Ishikawa (cell line): Measurements from ENCODE around the gene ZBTB7C.

Source experiments
- CEBPB ChIP-seq: IDR thresholded peaks from 2 replicates; pipeline ENCODE4 v1.6.1; 2012
- CREB1 ChIP-seq: IDR thresholded peaks from 2 replicates; pipeline ENCODE4 v1.6.1; 2012; ENCODE audit warnings: low read depth
- EGR1 ChIP-seq: IDR thresholded peaks from 2 replicates; pipeline ENCODE4 v1.6.1; 2012
- EP300 ChIP-seq: IDR thresholded peaks from 2 replicates; pipeline ENCODE4 v1.6.1; 2012; ENCODE audit warnings: borderline replicate concordance
- FOXM1 ChIP-seq: IDR thresholded peaks from 2 replicates; pipeline ENCODE4 v1.6.1; 2012; ENCODE audit warnings: low read depth, borderline replicate concordance
- MAX ChIP-seq: IDR thresholded peaks from 2 replicates; pipeline ENCODE4 v1.6.1; 2012
- NFIC ChIP-seq: IDR thresholded peaks from 2 replicates; pipeline ENCODE4 v1.6.1; 2012
- RAD21 ChIP-seq: IDR thresholded peaks from 2 replicates; pipeline ENCODE4 v1.6.1; 2012; ENCODE audit warnings: low read depth
- TAF1 ChIP-seq: IDR thresholded peaks from 2 replicates; pipeline ENCODE4 v1.6.1; 2012; ENCODE audit warnings: low read depth, mild to moderate bottlenecking
- TCF12 ChIP-seq: IDR thresholded peaks from 2 replicates; pipeline ENCODE4 v1.6.1; 2012; ENCODE audit warnings: low read depth
- TEAD4 ChIP-seq: IDR thresholded peaks from 2 replicates; pipeline ENCODE4 v1.6.1; 2012
- USF1 ChIP-seq: IDR thresholded peaks from 2 replicates; pipeline ENCODE4 v1.6.1; 2012
- YY1 ChIP-seq: IDR thresholded peaks from 2 replicates; pipeline ENCODE4 v1.6.1; 2012; ENCODE audit warnings: low read depth
- ZBTB7A ChIP-seq: IDR thresholded peaks from 2 replicates; pipeline ENCODE4 v1.6.1; 2012; ENCODE audit warnings: low read depth
- TF ChIP-seq, protein P1 (sequence below): IDR thresholded peaks from 2 replicates; pipeline ENCODE4 v1.6.1; 2012; ENCODE audit warnings: low read depth, mild to moderate bottlenecking

The ZBTB7C gene

DNA sequence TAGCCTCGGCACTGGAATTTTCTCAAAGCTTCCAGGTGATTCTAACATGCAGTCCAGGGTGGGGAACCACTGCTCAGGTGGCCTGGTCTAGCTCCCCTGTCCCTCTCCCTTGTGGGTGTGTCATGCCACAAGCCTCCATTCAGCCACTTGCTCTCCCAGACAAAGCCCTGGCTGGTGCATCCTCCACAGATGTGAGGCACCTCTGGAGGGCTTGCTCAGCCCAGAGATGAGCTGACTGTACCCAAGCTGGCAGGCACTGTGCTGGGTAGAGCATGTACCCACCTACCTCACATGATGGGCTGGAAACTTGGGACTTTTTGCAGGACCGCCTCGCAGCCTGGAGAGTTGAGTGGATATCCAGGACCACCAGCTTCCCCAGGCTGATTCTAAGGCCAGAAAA lies 88.1 kb downstream of the ZBTB7C start:
- TF ChIP-seq RAD21: no peak
- TF ChIP-seq FOXM1: no peak
- no peak for TF ChIP-seq CEBPB
- TF ChIP-seq MAX: no peak
- no peak for TF ChIP-seq NFIC
- no peak for TF ChIP-seq TCF12
- no peak for TF ChIP-seq EGR1
- TF ChIP-seq, protein P1, sequence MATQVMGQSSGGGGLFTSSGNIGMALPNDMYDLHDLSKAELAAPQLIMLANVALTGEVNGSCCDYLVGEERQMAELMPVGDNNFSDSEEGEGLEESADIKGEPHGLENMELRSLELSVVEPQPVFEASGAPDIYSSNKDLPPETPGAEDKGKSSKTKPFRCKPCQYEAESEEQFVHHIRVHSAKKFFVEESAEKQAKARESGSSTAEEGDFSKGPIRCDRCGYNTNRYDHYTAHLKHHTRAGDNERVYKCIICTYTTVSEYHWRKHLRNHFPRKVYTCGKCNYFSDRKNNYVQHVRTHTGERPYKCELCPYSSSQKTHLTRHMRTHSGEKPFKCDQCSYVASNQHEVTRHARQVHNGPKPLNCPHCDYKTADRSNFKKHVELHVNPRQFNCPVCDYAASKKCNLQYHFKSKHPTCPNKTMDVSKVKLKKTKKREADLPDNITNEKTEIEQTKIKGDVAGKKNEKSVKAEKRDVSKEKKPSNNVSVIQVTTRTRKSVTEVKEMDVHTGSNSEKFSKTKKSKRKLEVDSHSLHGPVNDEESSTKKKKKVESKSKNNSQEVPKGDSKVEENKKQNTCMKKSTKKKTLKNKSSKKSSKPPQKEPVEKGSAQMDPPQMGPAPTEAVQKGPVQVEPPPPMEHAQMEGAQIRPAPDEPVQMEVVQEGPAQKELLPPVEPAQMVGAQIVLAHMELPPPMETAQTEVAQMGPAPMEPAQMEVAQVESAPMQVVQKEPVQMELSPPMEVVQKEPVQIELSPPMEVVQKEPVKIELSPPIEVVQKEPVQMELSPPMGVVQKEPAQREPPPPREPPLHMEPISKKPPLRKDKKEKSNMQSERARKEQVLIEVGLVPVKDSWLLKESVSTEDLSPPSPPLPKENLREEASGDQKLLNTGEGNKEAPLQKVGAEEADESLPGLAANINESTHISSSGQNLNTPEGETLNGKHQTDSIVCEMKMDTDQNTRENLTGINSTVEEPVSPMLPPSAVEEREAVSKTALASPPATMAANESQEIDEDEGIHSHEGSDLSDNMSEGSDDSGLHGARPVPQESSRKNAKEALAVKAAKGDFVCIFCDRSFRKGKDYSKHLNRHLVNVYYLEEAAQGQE: no peak
- TF ChIP-seq ZBTB7A: no peak
- TF ChIP-seq TAF1: no peak
- no peak for TF ChIP-seq CREB1
- TF ChIP-seq USF1: no peak
- no peak for TF ChIP-seq TEAD4
- TF ChIP-seq EP300: no peak
- TF ChIP-seq YY1: no peak

- TF ChIP-seq RAD21: no peak
- no peak for TF ChIP-seq EP300
- no peak for TF ChIP-seq ZBTB7A
- no peak for TF ChIP-seq YY1
- TF ChIP-seq, protein P1: no peak
- no peak for TF ChIP-seq CREB1
- TF ChIP-seq FOXM1: no peak
- no peak for TF ChIP-seq CEBPB
- no peak for TF ChIP-seq NFIC
These were observed 88.6 kb downstream of the ZBTB7C start for GRCh38 chr18:48320639-48320945.

DNA sequence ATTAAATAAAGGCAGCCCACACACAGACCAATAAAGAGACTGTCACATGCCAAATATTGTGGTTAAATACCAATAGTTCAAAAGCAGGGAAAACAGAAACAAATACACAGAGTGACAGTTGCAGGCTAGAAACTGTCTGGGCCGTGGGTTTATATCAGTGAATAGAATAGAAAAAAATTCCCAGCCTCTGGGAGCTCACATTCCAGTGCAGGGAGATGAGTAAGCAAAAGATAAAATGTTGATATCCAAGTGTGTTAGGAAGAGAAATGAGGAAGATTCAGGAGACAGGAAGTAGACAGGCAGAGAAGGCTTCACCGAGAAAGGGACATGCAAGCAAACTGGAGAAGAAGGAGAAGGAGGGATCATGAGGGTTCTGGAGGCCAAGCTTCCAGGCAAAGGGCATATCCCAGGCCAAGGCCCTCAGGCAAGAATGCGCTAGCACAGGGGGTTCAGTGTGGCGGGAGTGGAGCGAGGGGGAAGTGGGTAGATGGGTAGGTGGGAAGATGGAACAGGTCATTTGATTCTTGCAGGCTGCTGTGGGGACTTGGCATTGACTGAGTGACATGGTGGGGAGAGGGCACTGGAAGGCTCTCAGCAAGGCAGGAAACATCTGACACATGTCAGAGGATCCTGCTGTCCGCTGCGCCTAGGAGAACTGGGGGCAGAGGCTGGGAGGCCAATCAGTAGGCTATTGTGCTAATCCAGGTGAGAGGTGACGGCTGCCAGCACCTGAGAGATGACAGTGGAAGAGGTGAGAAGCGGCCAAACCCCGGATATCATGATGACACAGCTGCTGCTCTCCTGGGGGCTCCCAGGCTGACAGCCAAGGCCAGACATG lies 89.2 kb downstream of the ZBTB7C start:
- TF ChIP-seq CEBPB (no peak), EP300 (no peak), MAX (no peak), CREB1 (no peak), USF1 (no peak), NFIC (no peak), YY1 (no peak), TAF1 (no peak), TCF12 (no peak), RAD21 (no peak), ZBTB7A (no peak), TEAD4 (no peak), EGR1 (no peak), FOXM1 (no peak)
- TF ChIP-seq, protein P1: no peak

DNA sequence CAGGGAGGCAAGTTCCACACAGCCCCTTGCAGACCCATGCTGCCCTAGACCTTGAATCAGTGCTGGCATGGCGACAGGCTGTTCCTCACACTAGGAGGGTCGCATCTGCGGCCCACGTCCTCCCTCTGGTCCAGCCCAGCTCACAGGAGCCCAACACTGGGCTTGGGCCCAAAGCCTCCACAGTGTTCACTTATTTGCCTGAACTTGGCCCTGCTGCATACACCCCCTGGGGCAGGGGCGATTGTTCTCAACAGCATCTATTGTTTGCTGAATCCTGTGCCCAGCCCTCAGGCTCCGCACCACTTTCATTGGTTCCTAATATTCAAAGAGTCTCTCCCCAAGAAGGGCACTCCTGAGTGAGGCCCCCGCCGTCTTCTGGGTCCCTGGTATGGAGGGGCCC lies 90.7 kb downstream of the ZBTB7C start:
- no peak for TF ChIP-seq RAD21
- no peak for TF ChIP-seq TCF12
- no peak for TF ChIP-seq FOXM1
- no peak for TF ChIP-seq USF1
- TF ChIP-seq EGR1: no peak
- no peak for TF ChIP-seq TAF1
- TF ChIP-seq MAX: no peak
- TF ChIP-seq ZBTB7A: 0 out of 2 replicates have a peak, but pooled peaks have one; percentile 35
- TF ChIP-seq NFIC: 0 out of 2 replicates have a peak, but pooled peaks have one; percentile 38
